ENCODE measurements around the gene TDRD12. TPM values are rescaled to one million over a fixed set of nuclear protein-coding genes. Genes with fewer than 3 reads are reported as not detected.

Gene TDRD12
- polyA plus RNA-seq, 1 donor (not counting 4 experiments of a cell fraction or from before 2014, with no cell fraction given) = 0.04 TPM

GRCh38 chr19:32868206-32868950 lies 148.8 kb downstream of the TDRD12 start:
- Histone ChIP-seq H3K9ac (ENCODE audit: control insufficient read depth, extremely low read depth, insufficient read depth, low read length) (no peak overlapping the region), H3K27ac (ENCODE audit: control insufficient read depth, insufficient read depth, low read length) (no peak overlapping the region), H3K79me2 (ENCODE audit: control insufficient read depth, insufficient read depth, low read length) (no peaks in the 10 kb centered on the region), H3K9me3 (ENCODE audit: control insufficient read depth, low read depth, low read length) (no peaks in the 10 kb centered on the region), H3K27me3 (ENCODE audit: control insufficient read depth, extremely low read depth, insufficient read depth, low read length) (no peaks in the 10 kb centered on the region), H4K20me1 (ENCODE audit: control insufficient read depth, extremely low read depth, insufficient read depth, low read length) (no peaks in the 10 kb centered on the region), H2AFZ (ENCODE audit: control insufficient read depth, low read length) (no peak overlapping the region), H3K4me3 (ENCODE audit: control insufficient read depth in 2 of 3, extremely low read depth in 1 of 3, insufficient read depth in 2 of 3, low read depth in 1 of 3, low read length in 3 of 3) (no peak overlapping the region), H3K36me3 (ENCODE audit: control insufficient read depth in 2 of 2, extremely low read depth in 1 of 2, insufficient read depth in 2 of 2, low read length in 2 of 2) (no peaks in the 10 kb centered on the region), H3K4me2 (ENCODE audit: control insufficient read depth, extremely low read depth, insufficient read depth, low read depth, low read length) (no peak overlapping the region), H3K4me1 (ENCODE audit: control insufficient read depth, extremely low read depth, insufficient read depth, low read length) (no peaks in the 10 kb centered on the region), H3K9me1 (ENCODE audit: control insufficient read depth, extremely low read depth, insufficient read depth, low read length) (no peaks in the 10 kb centered on the region)
- FAIRE-seq (no peak), DNase-seq (ENCODE audit: low read depth, low spot score) (no peak)
- dilution Hi-C loops (cut with MboI; ENCODE audit: extremely low pct_ligation_motif_present, low sequenced_read_pairs) = no loop called here
- TF ChIP-seq EZH2 (IDR thresholded peaks at IDR 0.05; ENCODE audit: low read length) = no peak
- TF ChIP-seq CTCF (optimal IDR thresholded peaks at IDR 0.05 in 1 of 3, IDR thresholded peaks at IDR 0.05 in 1 of 3, conservative IDR thresholded peaks at IDR 0.05 in 1 of 3; ENCODE audit: extremely low read depth in 1 of 3, insufficient read depth in 2 of 3, low read length in 3 of 3) = no peak

- no peaks in the 10 kb centered on the region for H3K9me3 ChIP-seq (ENCODE audit: control insufficient read depth, low read depth, low read length)
- no peak within 1 kb of the TSS for H2AFZ ChIP-seq (ENCODE audit: control insufficient read depth, low read length)
- TF ChIP-seq EZH2 (IDR thresholded peaks at IDR 0.05; ENCODE audit: low read length) = no peak
- no peak for TF ChIP-seq CTCF (optimal IDR thresholded peaks at IDR 0.05 in 1 of 3, IDR thresholded peaks at IDR 0.05 in 1 of 3, conservative IDR thresholded peaks at IDR 0.05 in 1 of 3; ENCODE audit: extremely low read depth in 1 of 3, insufficient read depth in 2 of 3, low read length in 3 of 3)
- dilution Hi-C loops (cut with MboI; ENCODE audit: extremely low pct_ligation_motif_present, low sequenced_read_pairs) = no loop called here
- no peaks in the 10 kb centered on the region for H3K79me2 ChIP-seq (ENCODE audit: control insufficient read depth, insufficient read depth, low read length)
- no peaks in the 10 kb centered on the region for H4K20me1 ChIP-seq (ENCODE audit: control insufficient read depth, extremely low read depth, insufficient read depth, low read length)
- DNase-seq (ENCODE audit: low read depth, low spot score) (no peak), FAIRE-seq (no peak)
- H3K9ac ChIP-seq (ENCODE audit: control insufficient read depth, extremely low read depth, insufficient read depth, low read length) = no peak within 1 kb of the TSS
- no peaks in the 10 kb centered on the region for H3K36me3 ChIP-seq (ENCODE audit: control insufficient read depth in 2 of 2, extremely low read depth in 1 of 2, insufficient read depth in 2 of 2, low read length in 2 of 2)
- H3K27ac ChIP-seq (ENCODE audit: control insufficient read depth, insufficient read depth, low read length) = no peak within 1 kb of the TSS
- no peaks in the 10 kb centered on the region for H3K4me1 ChIP-seq (ENCODE audit: control insufficient read depth, extremely low read depth, insufficient read depth, low read length)
- H3K4me2 ChIP-seq (ENCODE audit: control insufficient read depth, extremely low read depth, insufficient read depth, low read depth, low read length) = no peak within 1 kb of the TSS
- H3K27me3 ChIP-seq (ENCODE audit: control insufficient read depth, extremely low read depth, insufficient read depth, low read length) = no peaks in the 10 kb centered on the region
- no peak within 1 kb of the TSS for H3K4me3 ChIP-seq (ENCODE audit: control insufficient read depth in 2 of 3, extremely low read depth in 1 of 3, insufficient read depth in 2 of 3, low read depth in 1 of 3, low read length in 3 of 3)
- H3K9me1 ChIP-seq (ENCODE audit: control insufficient read depth, extremely low read depth, insufficient read depth, low read length) = no peaks in the 10 kb centered on the region
Observed at GRCh38 chr19:32869369-32869965, 149.9 kb downstream of the TDRD12 start, which contains the start of gene SLC7A9. TSS of gene SLC7A9 (minus strand) at chr19:32869767. CDS start at chr19:32868534, 1,233 bp downstream.
